Activated gamma-delta T cell treated with anti-CD3 and anti-CD28 coated beads, Interleukin-2, amount 50 U/mL, for 16 hours (primary cell): Measurements from ENCODE around the gene PAMR1.

Source experiments
- DNase-seq: peaks from one replicate; pipeline ENCODE4 v3.0.0-alpha.2; 2020; ENCODE audit warnings: low read depth

Gene PAMR1

DNA sequence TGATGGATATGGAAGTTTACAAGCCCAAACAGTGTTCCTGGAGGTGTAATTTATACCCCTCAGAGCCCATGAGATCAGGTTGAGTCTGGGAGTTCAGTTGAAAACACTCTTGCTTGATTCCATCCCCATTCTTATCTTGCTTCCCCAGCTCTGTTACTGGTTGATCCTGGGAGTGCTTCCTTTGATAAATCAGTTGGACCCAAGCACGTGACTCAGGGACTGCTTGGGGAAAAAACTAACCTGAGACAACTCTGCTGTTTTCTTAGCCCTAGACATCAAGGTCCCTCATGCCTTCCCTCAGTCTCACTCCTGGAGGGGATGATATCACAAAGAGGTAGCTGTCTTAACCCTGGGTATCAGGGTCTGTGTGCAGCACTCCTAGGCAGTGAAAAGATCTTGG, 71.1 kb downstream of the PAMR1 start:
- no peak for DNase-seq

DNA sequence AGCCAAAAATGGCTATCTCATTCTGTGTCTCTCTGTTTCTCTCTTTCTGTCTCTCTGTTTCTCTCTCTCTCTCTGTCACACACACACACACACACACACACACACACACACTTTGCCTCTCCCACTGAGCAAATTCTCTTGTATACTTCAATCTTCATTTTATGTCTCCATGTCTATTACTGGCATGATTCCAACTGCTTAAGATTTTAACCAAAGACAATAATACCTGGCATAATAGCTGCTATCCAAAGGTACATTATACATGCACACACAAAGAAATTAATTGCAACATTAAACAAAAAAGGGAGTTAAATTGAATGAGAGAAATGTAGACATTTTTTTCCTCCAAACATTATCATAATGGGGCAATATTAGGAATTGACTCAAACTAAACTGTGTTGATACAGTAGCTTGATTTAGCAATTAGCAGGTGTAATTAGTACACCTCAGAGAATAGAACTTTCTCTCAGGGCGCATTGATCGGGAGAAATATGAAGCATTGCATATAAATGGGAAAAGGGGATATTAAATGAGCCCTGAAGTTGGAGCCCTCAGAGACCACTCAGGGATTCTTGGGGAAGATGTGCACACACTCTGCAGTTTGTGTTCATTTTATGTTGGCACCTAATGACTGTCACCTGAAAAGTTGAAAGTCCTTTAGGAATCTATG, 88.7 kb downstream of the PAMR1 start:
- DNase-seq = no peak

DNA sequence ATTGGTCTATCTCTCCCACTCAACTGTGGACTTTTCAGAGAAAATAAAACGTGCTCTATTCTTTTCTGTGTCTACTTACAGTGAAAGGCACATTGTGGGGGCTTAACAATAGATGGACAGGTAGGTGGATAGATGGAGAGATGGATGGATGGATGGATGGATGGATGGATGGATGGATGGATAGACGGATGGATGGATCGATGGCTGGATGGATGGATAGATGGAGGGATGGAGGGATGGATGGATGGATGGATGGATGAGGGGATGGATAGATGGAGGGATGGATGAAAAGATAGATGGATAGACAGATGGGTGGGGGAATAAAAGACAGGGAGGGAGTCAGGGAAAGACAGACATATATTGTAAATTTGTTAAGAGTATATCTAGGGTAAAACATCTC, 91.8 kb downstream of the PAMR1 start:
- no peak for DNase-seq

DNA sequence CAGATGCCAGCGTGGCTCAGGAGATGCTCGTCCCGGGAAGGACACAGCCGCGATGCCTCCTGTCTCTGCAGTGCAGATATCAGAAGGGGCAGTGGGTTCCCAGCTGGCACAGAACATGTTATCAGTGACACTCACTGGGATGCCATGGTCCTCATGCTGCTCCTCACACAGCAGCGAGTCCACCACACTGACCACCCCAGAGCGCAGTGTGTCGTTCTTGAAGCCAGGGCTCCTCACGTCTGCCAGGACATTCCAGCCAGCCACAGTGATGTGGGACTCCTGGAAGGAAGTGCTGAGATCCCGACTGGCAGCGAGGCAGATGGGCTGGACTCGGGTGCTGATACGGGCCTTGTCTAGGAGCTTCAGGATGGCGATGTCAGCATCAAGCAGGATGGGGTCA, 93.0 kb downstream of the PAMR1 start:
- DNase-seq = no peak

DNA sequence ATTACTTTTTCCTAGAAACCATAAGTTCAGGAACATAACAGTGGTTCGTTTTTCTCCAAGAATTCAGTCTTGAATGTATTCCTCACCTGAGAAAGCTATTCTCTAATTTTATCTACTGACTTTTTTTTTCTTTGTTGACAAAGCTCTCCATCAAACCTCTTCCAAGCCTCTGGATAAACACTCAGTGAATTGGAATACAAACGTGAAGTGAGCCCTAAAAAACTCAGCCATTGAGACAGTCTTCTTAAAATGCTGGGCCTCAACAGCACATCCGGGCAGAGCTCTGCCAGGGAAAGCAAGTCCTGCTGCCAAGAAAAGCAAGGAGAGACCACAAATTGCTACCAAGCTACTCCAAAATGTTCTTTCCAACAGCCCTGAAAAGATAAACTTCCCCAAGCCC, 98.3 kb downstream of the PAMR1 start:
- no peak for DNase-seq

DNA sequence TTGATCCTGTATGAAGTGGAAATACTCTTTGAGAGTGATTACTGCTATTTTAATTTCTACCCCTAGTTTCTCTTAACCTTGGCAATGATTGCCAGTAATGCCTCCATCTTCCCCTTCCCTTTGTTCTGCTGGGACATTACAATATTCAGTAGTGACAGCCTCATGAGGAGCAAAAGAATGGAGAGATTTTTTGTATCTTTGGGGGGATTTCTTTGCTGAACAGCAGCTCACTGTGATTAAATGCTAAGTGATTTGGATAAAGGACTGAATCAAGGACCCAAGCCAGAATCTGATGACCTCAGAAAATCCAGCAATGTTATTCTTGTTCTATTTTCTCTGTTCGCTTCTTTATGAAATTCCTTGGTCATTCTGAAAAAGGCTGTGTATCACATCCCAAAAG, 99.1 kb downstream of the PAMR1 start:
- no peak for DNase-seq

DNA sequence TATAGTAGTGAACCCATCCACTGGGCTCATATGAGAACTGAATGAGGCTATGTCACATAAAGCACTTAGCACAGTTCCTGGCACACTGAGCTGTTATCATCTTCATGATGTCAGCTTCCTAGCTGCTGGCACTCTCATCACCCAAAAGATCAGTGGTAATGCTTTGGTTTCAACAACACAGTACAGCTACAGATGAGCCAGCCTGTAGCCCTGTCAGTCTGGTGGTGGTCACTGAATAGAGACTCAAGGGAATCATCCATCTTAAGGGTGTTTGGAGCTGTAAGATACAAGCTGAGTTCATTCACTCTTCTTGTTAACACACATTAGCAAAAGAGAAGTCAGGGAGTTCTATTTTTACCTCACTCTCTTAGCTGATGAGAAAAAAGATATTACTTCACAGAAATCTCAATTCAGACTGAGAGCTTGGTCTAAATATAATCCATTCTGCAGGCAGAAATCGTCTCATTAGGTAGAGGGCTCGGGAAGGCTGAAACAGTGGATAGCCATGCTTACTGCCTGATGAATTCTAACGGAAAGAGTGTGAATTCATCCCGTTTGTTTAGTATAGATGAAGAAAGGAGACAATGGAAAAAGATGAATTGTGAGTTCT, 99.7 kb downstream of the PAMR1 start:
- no peak for DNase-seq

DNA sequence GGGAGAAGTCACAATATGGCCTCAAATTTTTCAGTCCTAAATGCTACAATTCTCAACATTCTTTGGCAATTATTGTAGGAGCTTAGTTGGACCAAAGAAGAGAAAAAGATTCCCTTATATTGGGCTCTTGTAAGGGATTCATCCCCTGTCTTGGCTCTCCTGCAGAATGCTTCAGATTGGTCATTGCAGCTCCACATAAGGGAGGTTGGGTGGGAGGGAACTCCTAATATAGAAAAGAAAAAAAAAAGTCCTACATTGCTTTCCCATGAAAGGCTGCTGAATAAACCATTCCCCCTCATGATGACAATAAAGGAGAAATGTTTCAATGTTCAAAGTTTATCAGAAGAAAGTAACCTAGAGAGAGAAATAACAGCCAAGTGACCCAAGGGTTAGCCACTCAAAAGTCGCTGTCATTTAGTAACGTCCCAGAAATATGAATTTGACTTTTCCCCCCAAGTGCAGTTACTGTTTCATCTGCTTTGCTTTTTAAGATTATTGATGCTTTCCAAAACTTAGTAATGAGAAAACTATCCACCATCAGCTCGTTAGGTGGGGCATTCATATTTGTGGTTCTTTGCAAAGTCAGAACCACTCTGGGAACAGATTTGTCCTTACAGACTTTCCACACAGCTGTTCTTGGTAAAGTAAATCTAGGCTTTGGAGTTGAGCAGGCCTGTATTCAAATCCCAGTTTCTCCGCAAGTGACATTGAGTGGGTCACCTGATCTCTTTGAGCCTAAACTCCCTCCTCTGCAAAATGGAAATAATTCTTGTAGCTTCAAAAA, 101.1 kb downstream of the PAMR1 start:
- DNase-seq = no peak

DNA sequence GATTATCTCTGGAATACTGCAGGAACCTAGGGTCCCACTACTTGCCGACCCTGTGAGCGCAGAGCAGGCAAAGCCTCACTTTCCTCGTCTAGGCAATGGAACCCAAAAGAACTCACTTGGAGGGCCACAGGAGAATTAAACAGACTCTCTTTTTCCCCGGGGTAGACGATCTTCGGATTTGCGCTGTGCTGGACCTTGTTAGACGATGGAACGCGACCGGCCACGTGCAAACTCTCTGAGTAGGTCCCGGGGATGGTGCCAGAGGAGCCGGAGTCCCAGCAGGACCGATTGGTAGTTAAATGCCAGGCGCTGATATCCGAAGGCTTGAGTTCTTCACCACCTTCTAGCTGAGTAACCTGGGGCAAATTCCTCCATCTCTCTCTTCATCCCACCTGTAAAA, 105.0 kb downstream of the PAMR1 start:
- DNase-seq = no peak

DNA sequence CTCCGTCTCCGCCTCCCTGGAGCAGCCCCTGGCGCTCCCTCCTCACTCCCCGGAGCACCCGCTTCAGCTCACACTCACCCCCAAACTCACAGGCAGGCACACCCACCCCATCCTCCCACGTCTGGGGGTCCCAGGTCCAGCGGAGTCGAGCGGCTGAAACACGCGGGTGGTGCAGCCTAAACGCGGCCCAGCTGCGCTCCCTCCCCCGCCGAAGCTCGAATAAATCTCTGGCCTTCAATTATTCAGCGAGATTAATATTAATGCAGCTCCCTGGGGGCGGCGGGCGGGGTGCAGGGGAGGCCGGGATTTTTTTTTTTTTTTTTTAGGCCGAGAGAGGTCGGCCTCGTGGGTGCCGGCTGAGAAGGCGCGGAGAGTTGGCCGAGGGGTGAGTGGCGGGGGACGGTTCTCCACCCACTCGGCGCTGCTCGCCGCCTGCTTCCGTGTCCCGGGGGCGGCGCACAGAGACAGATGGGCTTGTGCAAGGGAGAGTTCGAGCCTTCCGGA, 105.5 kb downstream of the PAMR1 start:
- DNase-seq = no peak

DNA sequence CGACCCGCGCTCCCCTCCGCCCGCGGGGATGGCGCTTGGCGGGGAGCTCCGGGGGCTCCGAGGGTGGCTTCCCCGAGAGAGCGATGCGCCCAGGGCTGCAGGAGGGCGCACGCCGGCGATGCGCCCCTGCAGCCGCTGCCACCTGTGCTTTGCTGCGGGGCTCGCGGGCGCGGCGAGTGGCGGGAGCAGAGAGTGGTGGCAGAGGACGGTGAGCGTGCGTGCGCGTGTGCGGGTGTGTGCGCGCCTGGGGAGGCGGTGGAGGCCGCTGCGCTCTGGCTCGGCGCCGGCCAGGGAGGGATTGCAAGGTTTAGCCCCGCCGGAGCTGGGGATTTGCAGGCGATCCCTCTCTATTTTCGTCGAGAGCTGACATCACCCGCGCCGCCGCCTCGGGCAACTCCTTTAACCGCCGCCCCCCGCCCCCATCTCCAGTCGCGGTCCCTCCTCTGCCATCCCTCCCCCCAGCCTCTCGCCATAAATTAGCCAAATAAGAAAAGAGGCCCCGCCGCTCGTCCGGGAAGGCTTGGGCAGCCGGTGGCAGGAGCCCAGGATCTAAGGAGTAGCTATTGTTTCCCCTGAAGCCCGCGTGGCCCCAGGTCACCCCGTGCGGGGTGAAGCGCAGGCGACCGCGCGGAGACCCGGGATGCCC, 106.1 kb downstream of the PAMR1 start, which contains the start of gene SLC1A2:
Gene SLC1A2, minus strand, starts transcription at position 375 of the 646 bp plus-strand sequence. CDS start 592 bp downstream, outside the sequence.
- DNase-seq = no peak

DNA sequence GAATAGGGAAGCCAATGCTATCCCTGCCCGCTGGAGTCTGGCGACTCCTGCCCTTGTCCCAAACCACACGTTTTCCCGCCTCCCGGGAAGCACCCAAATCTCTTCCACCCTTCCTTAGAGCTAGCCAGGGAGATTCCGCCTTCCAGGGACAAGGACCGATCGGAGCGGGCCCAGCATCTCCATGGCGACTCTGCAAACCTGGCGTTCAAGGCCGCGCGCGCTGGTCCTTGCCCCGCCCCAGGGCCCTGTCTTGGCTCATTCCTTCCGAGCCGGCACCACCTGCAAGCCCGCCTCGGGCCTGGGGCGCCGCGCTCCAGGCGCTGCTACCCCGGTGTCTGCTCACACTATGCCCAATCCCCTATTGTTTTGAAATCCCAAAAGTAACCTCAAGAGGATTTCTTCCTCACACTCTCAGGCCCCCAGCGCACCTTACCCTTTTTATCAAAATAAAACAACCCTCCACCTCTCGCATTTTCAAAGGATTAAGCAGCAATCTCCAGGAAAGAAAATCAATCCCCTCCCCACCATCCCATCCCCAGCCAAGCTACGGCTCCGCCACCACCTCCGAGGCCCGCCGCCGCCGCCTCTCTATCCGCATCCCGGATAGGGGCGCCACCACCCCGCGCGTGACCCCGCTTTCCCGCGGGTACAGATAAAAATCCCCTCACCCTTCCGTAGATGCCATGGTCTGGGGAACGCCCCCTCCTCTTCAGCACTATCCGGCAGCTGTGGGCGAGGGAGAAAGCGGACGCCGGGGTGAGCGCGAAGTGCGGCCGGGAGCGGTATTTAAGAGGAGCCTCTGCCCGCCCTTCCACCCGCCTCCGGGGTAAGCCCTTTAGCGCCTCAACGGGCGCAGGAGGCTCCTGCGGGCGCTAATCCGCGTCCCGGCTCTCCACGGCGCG, 106.9 kb downstream of the PAMR1 start:
- DNase-seq = no peak

DNA sequence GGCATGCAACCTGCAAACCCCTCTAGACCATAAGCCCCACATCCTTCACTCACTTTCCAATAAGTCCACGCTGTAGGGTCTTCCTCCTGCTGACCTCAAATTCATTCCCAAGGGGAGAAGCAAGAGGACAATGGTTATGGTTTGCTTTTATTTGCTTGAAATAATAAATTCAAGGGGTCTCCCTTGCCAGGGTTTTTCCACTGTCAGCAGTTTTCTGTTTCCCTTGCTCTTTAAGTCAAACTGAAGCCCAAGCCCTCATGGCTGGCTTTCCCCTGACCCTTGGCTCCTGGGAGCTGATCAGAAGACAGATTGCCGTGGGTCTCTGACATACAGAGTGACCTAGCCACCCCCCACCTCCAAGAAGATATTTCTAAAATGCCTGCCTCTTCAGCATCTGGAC, 109.9 kb downstream of the PAMR1 start:
- DNase-seq = no peak

DNA sequence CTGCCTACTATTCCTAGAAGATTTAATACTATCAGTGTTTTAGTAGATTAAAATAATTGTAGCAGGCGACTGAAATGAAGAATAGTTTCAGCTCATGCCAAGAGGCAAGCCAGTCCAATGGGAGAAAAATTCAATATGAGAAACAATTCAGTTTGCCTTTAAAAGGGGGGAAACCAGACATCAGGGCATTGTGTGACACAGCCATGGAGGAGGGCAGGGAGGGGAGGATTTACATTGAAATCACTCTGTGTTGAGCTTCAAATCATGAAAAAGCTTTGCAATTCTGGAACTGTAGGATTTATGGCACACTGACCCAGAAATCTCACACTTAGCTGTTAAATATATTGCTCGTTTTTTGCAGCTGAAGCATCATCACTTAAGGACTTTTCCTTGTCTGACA, 110.6 kb downstream of the PAMR1 start:
- no peak for DNase-seq

DNA sequence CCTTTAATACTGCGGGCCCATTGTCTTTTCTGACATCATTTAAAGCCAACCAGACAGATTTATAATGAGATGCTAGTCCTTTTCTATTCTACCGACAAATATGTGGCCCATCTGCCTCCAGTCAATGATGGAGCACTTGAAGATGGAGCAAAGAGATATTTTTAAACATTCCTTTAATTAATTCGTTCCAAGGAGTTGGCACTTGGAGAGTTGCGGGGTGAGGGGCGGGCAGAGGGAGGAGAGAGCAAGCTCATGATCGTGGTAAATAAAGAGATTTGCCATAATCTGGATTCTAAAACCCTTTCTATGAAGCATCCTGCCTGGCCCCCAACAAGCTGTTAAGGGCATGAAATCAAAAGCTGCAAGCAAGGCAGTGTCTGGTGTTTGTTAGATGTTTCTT, 111.1 kb downstream of the PAMR1 start:
- no peak for DNase-seq

DNA sequence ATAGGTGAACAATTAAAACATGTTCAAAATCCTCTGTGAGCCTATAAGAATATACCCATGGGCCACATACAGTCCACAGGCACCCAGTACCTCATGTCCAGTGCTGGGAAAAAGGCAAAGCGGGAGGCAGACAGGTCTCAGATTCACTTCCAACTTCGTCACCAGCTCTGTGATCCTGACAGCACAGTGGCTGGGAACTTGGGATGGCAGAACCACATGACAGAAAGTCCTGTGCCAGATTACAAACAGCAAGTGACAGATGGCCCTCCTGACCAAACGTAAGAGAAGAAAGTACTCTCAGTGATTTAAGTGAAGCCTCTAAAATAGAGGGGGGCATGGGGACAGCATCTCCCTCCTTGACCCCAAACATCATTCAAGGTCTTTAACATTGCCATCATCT, 111.8 kb downstream of the PAMR1 start:
- DNase-seq = no peak

DNA sequence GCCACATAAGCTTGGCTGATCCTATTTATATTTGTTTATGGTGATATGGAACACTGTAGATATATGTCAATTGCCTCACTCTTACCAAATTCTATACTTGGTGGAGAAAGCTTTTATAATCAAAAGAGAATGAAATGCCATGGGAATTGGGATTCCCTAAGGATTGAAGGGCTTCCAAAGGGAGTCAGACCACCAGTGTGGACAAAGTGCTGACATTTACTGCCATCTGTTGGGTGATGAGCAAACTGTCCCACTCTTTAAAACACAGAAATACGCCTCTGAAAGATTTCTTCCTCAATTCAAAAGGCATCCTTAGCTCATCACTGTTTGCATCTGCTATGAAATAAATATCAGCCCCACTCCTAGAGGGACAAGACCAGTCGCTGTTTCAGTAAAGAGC, 113.1 kb downstream of the PAMR1 start:
- no peak for DNase-seq

DNA sequence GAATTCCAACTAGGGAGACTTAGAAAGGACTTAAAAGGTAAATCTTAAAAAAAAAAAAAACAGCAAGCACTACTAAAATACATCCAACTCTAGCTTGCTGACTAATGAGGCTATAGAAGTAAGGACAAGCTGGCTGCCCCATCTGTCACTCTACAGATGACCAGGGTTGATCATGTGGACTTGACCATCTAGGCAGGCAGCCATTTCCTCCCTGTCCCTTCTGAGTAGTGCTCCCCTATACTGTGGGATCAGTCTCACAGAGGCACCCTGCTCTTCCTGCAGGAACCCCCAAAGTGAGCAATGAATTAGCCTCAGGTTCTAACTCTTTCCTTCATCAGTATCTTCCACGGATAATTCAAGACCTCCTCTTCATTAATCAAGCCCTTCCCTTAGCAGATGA, 118.4 kb downstream of the PAMR1 start:
- DNase-seq = no peak

DNA sequence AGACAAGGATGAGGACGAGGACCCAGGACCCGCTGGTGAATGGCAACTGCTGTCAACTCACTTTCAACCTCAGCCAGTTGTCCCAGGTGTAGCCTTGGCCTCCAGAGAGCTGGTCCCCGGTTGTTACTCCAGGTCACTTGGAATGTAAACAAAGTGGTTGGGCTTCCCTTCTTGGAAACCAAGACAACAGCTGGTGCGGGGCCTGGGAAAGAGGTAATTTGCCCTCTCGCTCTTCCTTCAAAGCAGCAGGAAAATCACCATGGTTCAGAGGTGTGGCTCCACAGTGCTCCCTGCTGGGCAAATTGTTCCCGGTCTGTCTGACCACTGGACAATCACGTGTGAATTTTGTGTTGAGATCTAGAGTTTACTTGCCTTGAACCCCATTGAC, 121.0 kb downstream of the PAMR1 start:
- DNase-seq = no peak

DNA sequence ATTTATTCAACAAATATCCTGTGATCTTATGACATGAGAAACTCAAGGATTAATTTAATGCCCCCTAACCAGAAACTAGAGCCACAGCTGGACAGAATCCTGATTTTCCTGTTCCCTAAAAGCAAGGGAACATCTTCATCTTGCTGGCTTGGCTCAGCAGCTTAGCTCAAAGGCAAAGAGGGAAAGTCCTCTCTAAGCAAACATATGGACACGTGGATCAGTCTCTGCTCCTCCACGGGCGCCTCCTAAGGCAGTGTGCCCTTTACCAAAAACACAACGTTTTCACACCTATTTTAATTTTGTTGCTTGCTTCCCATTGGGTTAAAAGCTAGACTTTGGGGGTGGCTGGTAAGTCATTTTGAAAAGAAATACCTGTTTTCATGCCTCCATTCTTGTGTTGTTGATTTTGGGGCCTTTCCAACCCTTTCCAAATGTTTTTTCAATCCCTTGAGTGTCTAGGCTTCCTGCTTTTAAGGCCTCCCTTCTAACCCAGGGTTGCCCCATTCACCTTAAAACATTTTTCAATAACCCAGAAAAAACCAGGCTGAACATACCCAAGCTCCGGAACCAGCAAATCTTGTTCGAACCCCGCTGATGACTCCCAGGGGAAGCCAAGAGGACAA, 121.5 kb downstream of the PAMR1 start:
- DNase-seq = no peak
